IPS DF 19.7 (cell line): ENCODE data around the gene CHRNE.
"Not testable (repeated sequence)": the region's sequence is repeated elsewhere in the genome, so short reads cannot be mapped to it uniquely, and the experiment has no call there.

Experiments
- DNase-seq: peaks from one replicate; pipeline ENCODE4 v3.0.0-alpha.2; 2013; ENCODE audit warnings: low read depth, low spot score

Gene CHRNE

DNA sequence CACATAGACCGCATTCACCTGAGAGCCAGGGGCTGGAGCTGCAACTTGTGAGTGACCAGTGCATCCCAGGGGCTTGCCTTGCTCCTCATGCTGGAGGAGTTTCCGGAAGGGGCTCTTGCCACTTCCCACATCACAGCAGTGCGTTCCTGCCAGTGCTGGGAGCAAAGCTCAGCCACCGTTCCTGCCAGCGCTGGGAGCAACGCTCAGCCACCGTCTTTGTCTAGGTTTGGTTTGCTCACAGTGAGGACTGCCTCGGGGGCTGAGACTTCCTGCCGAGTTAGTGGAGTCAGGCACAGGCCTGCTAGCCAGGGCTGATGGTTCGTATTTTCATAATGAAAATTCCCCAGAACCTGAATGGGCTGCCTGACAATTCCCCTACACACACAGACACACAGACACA lies 5.4 kb upstream of the CHRNE start:
- DNase-seq, result no peak

DNA sequence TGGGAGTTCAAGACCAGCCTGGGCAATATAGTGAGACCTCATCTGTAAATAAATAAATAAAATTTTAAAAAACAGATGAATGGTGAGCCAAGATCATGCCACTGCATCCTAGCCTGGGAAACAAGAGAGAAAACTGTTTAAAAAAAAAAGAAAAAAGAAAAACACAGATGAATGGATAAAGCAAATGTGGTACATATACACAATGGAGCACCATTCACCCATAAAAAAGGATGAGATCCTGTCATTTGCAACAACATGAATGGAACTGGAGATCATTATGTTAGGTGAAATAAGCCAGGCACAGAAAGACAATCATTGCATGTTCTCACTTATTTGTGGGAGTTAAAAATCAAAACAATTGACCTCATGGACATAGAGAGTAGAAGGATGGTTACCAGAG lies 3.7 kb upstream of the CHRNE start:
- DNase-seq, result not testable (repeated sequence)

DNA sequence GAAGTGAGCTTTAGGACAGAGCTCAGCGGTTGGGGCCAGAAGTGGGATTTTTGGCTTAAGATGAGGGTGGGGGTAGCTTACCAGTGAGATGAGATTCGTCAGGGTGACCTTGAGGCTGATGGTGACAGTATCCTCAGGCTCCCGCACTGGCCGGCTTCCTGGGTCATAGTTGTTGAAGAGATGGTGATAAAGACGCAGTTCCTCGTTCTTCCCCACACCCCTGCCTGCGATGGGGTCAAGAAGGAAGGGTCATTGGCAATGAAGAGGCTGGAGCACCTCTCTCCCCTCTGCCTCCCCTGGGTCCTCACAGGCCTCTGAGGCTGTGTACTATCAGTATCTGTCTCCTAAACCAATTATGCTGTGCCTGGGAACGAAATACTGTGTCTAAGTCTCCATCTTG lies 358 bp downstream of the CHRNE start:
- no peak for DNase-seq

GRCh38 chr17:4901648-4902344 lies 1.1 kb downstream of the CHRNE start:
- DNase-seq, result no peak

GRCh38 chr17:4901108-4901647 lies 1.7 kb downstream of the CHRNE start:
- no peak for DNase-seq

DNA sequence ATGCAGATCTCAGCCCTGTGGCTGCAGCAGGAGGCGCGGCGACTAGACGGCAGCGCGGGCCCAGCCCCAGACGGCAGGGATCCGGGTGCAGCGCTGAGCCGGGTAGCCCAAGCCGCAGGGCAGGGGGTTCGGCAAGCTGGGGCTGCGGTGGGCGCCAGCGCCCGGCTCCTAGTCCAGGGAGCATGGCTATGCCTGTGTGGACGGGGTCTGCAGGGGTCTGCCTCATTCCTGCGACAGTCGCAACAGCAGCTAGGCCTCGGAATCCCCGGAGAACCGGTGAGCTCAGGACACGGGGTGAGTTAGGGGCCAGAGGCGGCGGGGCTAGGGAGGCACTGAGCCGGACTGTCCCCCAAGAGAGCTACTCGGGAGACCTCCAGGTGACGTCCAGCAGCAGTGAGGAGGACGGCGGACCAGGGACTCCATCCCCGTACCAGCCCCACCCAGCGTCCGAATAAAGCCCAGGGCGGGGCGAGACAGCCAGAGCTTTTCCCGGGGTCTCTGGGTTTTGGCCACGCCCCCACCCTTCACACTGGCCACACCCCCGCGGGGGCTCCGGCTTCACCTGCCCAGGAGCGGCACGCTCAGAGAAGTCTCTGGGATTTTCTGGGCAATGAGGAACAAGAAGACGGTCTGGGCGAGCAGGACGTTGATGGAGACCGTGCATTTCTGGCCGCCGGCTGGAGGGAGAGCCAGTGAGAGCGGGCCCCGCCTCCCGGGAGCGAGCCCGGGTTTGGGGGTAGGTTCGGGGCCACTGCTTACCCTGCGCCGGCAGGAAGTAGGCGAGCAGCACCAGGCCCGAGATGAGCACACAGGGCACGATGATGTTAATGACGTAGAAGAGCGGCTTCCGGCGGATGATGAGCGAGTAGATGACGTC lies 2.4 kb downstream of the CHRNE start:
- DNase-seq, result no peak

- DNase-seq, result no peak
These were observed 3.3 kb downstream of the CHRNE start, which contains the start of gene C17orf107 for GRCh38 chr17:4899341-4900230. C17orf107 (plus strand) TSS chr17:4899536; CDS start chr17:4899763, 227 bp downstream.

DNA sequence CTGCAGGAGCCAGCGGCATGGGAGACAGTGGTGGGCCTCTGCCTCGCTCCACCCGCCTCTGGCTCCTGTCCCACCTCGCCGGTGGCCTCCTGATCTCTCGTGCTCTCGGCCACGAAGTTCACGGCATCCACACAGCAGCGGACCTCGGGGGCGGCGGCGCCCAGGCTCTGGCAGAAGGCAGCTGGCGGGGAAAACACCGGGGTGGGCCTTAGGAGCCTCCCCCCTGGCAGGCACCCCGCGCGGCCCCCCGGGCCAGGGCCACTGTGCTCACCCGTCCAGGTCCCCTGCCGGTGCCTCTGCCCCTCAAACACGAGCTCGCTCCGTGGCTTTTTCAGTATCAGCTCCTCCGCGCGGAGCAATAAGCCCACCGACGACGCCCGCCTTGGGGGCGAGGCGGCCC lies 4.0 kb downstream of the CHRNE start:
- no peak for DNase-seq

GRCh38 chr17:4898351-4898750 lies 4.5 kb downstream of the CHRNE start:
- DNase-seq, result no peak

DNA sequence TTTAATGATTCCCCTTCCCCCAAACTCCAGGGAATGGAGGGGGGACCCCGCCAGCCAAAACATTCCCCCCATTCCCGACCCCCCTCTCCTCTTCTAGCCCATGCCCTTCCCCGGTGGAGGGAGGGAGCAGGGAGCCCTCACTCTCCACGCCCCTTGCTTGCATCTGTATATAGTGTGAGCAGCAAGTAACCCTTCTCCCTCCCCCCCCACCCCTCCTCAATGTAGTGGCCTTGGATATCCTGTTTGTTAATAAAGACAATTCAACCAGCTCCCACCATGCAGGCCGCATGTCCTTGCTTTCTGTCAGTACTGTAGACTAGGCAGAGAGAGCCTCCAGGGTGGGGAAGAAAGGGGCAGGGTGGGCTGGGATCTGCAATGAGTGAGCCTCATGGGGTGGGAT lies 5.1 kb downstream of the CHRNE start:
- DNase-seq, result no peak

GRCh38 chr17:4897198-4897687 lies 5.7 kb downstream of the CHRNE start:
- no peak for DNase-seq

- no peak for DNase-seq
These were observed 6.3 kb downstream of the CHRNE start for GRCh38 chr17:4896332-4897197.

DNA sequence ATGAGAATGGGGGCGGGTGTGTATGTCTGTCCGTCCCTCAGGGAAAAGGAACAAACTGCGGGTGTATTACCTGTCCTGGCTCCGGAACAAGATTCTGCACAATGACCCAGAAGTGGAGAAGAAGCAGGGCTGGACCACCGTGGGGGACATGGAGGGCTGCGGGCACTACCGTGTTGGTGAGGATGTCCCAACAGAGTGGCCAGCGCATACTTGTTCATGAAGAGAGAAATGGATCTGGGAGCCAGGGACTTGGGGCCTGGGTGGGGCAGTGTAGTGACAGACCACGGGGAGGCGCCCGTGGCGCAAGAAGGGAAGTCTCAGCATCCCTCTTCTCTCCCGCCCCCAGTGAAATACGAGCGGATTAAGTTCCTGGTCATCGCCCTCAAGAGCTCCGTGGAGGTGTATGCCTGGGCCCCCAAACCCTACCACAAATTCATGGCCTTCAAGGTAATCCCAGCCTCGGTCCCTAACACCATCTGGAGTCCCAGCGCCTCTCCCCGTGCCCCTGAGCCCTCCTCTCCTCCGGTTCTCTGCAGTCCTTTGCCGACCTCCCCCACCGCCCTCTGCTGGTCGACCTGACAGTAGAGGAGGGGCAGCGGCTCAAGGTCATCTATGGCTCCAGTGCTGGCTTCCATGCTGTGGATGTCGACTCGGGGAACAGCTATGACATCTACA lies 7.1 kb downstream of the CHRNE start:
- DNase-seq, result no peak

DNA sequence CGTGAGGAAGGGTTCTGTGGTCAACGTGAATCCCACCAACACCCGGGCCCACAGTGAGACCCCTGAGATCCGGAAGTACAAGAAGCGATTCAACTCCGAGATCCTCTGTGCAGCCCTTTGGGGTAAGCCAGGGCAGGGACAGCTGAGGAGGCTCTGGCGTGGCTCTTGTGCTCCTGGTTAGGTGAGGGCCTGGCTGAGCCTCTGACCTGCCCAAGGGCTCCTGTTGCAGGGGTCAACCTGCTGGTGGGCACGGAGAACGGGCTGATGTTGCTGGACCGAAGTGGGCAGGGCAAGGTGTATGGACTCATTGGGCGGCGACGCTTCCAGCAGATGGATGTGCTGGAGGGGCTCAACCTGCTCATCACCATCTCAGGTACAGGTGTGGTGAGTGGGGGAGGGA lies 7.8 kb downstream of the CHRNE start:
- no peak for DNase-seq

GRCh38 chr17:4893721-4894560 lies 9.0 kb downstream of the CHRNE start:
- DNase-seq, result no peak

DNA sequence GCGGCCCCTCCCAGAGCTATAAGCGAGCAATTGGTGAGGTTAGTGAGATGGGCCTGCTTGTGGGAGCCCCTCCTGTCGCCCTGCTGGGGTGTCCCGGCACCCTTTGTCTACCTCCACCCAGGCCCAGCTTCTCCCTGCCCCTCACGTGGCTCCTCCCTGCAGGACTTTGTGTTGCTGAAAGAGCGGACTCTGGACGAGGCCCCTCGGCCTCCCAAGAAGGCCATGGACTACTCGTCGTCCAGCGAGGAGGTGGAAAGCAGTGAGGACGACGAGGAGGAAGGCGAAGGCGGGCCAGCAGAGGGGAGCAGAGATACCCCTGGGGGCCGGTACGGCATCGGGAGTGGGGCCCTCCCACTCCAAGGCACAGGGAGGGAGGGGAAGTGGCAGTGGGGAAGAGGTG lies 9.6 kb downstream of the CHRNE start:
- no peak for DNase-seq

- DNase-seq, result no peak
These were observed 10.2 kb downstream of the CHRNE start for GRCh38 chr17:4892499-4893221.
